ENCODE data around the gene ZNF391.

DNA sequence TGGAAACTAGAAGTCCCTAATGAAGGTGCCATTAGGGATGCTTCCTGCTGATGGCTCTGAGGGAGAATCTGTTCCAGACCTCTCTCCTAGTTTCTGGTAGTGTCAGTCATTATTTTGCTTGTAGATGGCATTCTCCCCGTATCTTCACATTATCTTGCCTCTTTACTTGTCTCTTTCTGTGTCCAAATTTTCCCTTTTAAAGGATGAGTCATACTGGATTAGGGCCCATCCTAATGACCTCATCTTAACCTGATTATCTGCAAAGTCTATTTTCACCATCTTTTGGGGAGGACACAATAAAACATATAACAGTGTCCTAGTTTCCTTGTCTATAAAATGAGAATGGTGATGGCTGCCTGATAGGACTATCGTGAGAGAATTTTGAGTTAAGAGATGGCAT lies 27.3 kb downstream of the ZNF391 start:
- TF ChIP-seq RAD21 (IDR thresholded peaks at IDR 0.05; ENCODE audit: low read depth) = no peak
- TF ChIP-seq, protein P1, sequence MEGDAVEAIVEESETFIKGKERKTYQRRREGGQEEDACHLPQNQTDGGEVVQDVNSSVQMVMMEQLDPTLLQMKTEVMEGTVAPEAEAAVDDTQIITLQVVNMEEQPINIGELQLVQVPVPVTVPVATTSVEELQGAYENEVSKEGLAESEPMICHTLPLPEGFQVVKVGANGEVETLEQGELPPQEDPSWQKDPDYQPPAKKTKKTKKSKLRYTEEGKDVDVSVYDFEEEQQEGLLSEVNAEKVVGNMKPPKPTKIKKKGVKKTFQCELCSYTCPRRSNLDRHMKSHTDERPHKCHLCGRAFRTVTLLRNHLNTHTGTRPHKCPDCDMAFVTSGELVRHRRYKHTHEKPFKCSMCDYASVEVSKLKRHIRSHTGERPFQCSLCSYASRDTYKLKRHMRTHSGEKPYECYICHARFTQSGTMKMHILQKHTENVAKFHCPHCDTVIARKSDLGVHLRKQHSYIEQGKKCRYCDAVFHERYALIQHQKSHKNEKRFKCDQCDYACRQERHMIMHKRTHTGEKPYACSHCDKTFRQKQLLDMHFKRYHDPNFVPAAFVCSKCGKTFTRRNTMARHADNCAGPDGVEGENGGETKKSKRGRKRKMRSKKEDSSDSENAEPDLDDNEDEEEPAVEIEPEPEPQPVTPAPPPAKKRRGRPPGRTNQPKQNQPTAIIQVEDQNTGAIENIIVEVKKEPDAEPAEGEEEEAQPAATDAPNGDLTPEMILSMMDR (IDR thresholded peaks at IDR 0.05 in 2 of 3, conservative IDR thresholded peaks at IDR 0.05 in 1 of 3; ENCODE audit: borderline replicate concordance in 1 of 3, insufficient read depth in 1 of 3, low read depth in 2 of 3, low read length in 2 of 3) = no peak
- no peak for TF ChIP-seq ZNF274 (IDR thresholded peaks at IDR 0.05; ENCODE audit: low read depth, low read length)
